Smooth muscle cell (in vitro differentiated cells): ENCODE measurements around the gene TUBGCP6. TPM values are rescaled to one million over a fixed set of nuclear protein-coding genes. Genes with fewer than 3 reads are reported as not detected.

Experiments used
- DNase-seq: peaks from one replicate; lab custom pipeline; 2025; ENCODE audit not compliant: unreplicated experiment; lab: John Stamatoyannopoulos, UW
- H2AFZ ChIP-seq: fragments of 200-600 bp; sonication (generic); 2 replicates; pipeline ENCODE4 v1.6.0; 2016; ENCODE audit warnings: antibody characterized with exemption, low read depth, mild to moderate bottlenecking
- H3F3A ChIP-seq: fragments of 200-600 bp; sonication (generic); 2 replicates; pipeline ENCODE4 v1.6.0; 2017; ENCODE audit warnings: antibody characterized with exemption, low read depth
- H3K27ac ChIP-seq: fragments of 200-600 bp; sonication (generic); 2 replicates; pipeline ENCODE4 v1.5.1; 2016; ENCODE audit warnings: low read depth, mild to moderate bottlenecking
- H3K27me3 ChIP-seq: fragments of 200-600 bp; sonication (generic); 2 replicates; pipeline ENCODE4 v1.6.1; 2016; ENCODE audit warnings: low read depth, mild to moderate bottlenecking
- H3K36me3 ChIP-seq: fragments of 200-600 bp; sonication (generic); 2 replicates; pipeline ENCODE4 v1.5.1; 2016; ENCODE audit warnings: low read depth
- H3K4me1 ChIP-seq: fragments of 200-600 bp; sonication (generic); 2 replicates; pipeline ENCODE4 v1.5.1; 2016; ENCODE audit warnings: low read depth
- H3K4me2 ChIP-seq: fragments of 200-600 bp; sonication (generic); 2 replicates; pipeline ENCODE4 v1.6.0; 2016; ENCODE audit warnings: mild to moderate bottlenecking
- H3K4me3 ChIP-seq: fragments of 200-600 bp; sonication (generic); 2 replicates; pipeline ENCODE4 v1.5.1; 2016; ENCODE audit warnings: mild to moderate bottlenecking
- H3K79me2 ChIP-seq: fragments of 200-600 bp; sonication (generic); 2 replicates; pipeline ENCODE4 v1.6.0; 2016; ENCODE audit warnings: low read depth, mild to moderate bottlenecking
- H3K9ac ChIP-seq: fragments of 200-600 bp; sonication (generic); 2 replicates; pipeline ENCODE4 v1.6.0; 2016; ENCODE audit warnings: low read depth
- H3K9me3 ChIP-seq: fragments of 200-600 bp; sonication (generic); replicated peaks from 2 replicates; pipeline ENCODE4 v1.5.1; 2016; ENCODE audit warnings: low read depth
- H4K20me1 ChIP-seq: fragments of 200-600 bp; sonication (generic); 2 replicates; pipeline ENCODE4 v1.6.0; 2016; ENCODE audit warnings: low read depth
- WGBS: methylation state at CpG from one replicate; pipeline ENCODE4 v1.1.7; 2016; ENCODE audit warnings: low lambda C conversion rate; 5-methylcytosine and 5-hydroxymethylcytosine counted together
- polyA plus RNA-seq: library from polyadenylated mRNA; unstranded; fragments of >200 nt; fragmentation: Nextera tagmentation; extraction: Ambion mirVana; gene quantifications from 2 replicates; pipeline ENCODE4 v1.2.1, GENCODE V29; 2016
- total RNA-seq: library from RNA; depleted of rRNA; stranded (reverse); fragments of >200 nt; gene quantifications from 2 replicates; pipeline ENCODE4 v1.2.3, GENCODE V29; 2014
- TF ChIP-seq, protein P1 (sequence below): fragments of 200-600 bp; sonication (generic); IDR thresholded peaks from 2 replicates; pipeline ENCODE4 v1.5.1; 2017; ENCODE audit warnings: borderline replicate concordance, mild to moderate bottlenecking, antibody characterized with exemption; ENCODE audit not compliant: insufficient read depth, poor library complexity, severe bottlenecking

The TUBGCP6 gene
- total and polyA plus RNA-seq, 2 experiments from 2014 or later: 10.0 to 22.7 TPM

DNA sequence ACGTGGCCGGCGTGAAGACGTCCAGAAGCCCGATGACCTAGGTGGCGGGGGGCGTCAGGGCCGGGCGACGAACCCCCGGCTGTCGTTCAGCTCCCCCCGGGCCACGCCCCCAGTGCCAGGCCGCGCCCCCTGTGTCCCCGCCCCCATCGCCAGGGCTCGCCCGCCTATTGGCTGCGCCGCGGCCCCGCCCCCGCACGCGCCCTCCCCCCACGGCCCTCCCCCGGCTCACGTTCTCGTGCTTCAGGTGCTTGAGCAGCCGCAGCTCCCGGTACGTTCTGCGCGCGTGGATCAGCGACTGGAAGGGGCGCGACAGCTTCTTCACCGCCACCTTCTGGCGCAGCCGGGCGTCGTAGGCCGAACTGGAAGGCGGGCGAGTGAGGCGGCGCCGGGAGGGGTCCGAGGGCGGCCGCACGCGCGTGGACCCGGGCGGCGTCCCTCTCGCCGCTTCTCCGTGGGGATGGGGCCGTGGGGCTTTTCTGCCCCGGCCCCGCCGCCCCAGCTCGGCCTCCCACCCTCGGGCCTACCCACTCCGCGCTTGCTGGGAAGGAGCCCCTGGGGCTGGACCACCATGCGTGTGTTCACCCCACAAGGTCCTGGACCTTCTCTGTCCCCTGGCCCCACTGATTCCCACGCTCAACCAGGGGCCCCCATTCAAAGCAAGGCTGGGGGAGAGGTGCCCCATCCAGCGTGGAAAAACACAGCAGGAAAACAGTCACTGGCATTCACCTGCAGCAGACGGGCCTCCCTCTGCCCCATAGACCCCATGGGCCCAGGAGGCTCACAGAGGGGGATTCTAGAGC is 23.0 kb upstream of the TUBGCP6 start:
- TF ChIP-seq, protein P1, sequence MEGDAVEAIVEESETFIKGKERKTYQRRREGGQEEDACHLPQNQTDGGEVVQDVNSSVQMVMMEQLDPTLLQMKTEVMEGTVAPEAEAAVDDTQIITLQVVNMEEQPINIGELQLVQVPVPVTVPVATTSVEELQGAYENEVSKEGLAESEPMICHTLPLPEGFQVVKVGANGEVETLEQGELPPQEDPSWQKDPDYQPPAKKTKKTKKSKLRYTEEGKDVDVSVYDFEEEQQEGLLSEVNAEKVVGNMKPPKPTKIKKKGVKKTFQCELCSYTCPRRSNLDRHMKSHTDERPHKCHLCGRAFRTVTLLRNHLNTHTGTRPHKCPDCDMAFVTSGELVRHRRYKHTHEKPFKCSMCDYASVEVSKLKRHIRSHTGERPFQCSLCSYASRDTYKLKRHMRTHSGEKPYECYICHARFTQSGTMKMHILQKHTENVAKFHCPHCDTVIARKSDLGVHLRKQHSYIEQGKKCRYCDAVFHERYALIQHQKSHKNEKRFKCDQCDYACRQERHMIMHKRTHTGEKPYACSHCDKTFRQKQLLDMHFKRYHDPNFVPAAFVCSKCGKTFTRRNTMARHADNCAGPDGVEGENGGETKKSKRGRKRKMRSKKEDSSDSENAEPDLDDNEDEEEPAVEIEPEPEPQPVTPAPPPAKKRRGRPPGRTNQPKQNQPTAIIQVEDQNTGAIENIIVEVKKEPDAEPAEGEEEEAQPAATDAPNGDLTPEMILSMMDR: peak; percentile 20
- Histone ChIP-seq H3K4me1 (peaks cover 22% of the 10 kb centered on the region), H3K79me2 (no peaks in the 10 kb centered on the region), H2AFZ (no peak overlapping the region), H3F3A (peaks cover 4% of the 10 kb centered on the region), H3K27me3 (peaks cover 26% of the 10 kb centered on the region), H3K4me3 (peak overlapping the region; percentile 31), H3K4me2 (peak overlapping the region; percentile 82), H3K36me3 (no peaks in the 10 kb centered on the region), H3K27ac (no peak overlapping the region), H4K20me1 (peaks cover 31% of the 10 kb centered on the region), H3K9ac (no peak overlapping the region), H3K9me3 (no peaks in the 10 kb centered on the region)
- WGBS: 15% methylated on average over 47 of the region's 75 CpGs
- DNase-seq: peak; percentile 36

DNA sequence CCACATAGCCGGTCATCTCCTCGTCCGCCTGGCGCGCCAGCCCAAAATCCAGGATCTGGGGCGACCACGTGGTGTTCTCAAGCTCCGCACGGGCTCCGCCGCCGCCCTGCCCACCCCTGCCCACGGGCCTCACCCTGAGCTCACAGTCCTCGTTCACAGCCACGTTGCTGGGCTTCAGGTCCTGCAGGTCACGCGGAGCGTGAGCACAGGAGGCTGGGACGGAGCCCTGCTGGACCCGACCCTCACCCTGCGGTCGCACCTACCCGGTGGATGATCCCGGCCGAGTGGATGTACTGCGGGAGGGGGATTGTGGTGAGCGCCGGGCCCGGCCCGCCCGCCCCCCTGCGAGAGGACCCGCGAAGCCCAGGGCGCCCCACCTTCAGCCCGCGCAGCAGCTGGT is 22.2 kb upstream of the TUBGCP6 start:
- H3K36me3 ChIP-seq: no peaks in the 10 kb centered on the region
- H4K20me1 ChIP-seq: peaks cover 24% of the 10 kb centered on the region
- peaks cover 15% of the 10 kb centered on the region for H3K4me1 ChIP-seq
- TF ChIP-seq, protein P1: no peak
- H3K4me3 ChIP-seq: peak overlapping the region; percentile 31
- 61% methylated on average over 37 of the region's 37 CpGs for WGBS
- H3K9ac ChIP-seq: no peak overlapping the region
- H3K79me2 ChIP-seq: no peaks in the 10 kb centered on the region
- no peak for DNase-seq
- H2AFZ ChIP-seq: no peak overlapping the region
- no peaks in the 10 kb centered on the region for H3F3A ChIP-seq
- no peak overlapping the region for H3K27ac ChIP-seq
- H3K27me3 ChIP-seq: peaks cover 26% of the 10 kb centered on the region
- H3K4me2 ChIP-seq: peak overlapping the region; percentile 82
- no peaks in the 10 kb centered on the region for H3K9me3 ChIP-seq

DNA sequence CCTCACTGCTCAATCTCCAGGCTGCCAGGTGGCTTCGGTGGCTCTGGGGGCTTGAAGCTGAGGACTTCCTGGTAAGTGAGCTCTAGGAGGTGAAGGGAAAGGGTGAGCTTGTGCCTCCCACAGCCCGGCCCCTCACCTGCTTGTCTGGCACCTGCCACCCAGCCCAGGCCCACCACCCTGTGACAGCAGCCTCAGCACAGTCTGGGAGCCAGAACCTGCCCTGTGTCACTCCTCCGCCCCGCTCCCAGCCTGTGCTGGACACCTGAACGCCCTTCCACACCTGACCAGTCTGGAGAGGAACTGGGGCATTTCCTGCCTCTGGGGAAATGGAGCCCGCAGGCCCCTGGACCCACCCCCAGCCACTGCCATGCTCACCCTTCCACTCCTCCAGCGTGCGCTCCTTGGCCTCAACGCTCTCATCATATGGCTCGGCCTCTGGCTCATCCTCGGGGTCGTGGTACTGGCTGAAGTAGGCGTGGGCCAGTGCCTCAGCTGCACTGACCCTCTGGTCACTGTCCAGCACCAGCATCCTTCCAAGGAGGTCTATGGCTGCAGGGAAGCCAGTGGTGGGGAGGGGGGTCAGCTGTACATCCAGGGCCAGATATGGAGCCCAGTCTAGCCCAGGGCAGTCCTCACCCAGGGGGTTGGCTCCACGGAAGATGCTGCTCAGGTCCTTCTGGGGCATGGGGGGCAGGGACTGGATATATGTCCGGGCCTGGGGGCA is 20.3 kb upstream of the TUBGCP6 start:
- Histone ChIP-seq H4K20me1 (peaks cover 10% of the 10 kb centered on the region), H3K4me2 (no peak overlapping the region), H3K9ac (no peak overlapping the region), H3K4me1 (peaks cover 8% of the 10 kb centered on the region), H2AFZ (no peak overlapping the region), H3K36me3 (no peaks in the 10 kb centered on the region), H3K9me3 (no peaks in the 10 kb centered on the region), H3F3A (no peaks in the 10 kb centered on the region), H3K79me2 (no peaks in the 10 kb centered on the region), H3K27ac (no peak overlapping the region), H3K4me3 (no peak overlapping the region), H3K27me3 (peaks cover 26% of the 10 kb centered on the region)
- 86% methylated on average over 14 of the region's 15 CpGs for WGBS
- TF ChIP-seq, protein P1: no peak
- DNase-seq: no peak
